Measurements from ENCODE around the gene NBAS.

GRCh38 chr2:15436195-15436594, 124.9 kb downstream of the NBAS start:
- no peak for TF ChIP-seq CTCF (optimal IDR thresholded peaks at IDR 0.05 in 1 of 3, IDR thresholded peaks at IDR 0.05 in 1 of 3, conservative IDR thresholded peaks at IDR 0.05 in 1 of 3; ENCODE audit: extremely low read depth in 1 of 3, insufficient read depth in 2 of 3, low read length in 3 of 3)
- TF ChIP-seq EZH2 (IDR thresholded peaks at IDR 0.05; ENCODE audit: low read length) = no peak

All from keratinocyte (primary cell).